Occipital lobe (tissue), 2 donors: ENCODE results near the gene PLCH2. TPM values are rescaled to one million over a fixed set of nuclear protein-coding genes. Genes with fewer than 3 reads are reported as not detected.

Experiments
- DNase-seq: peaks from one replicate; lab custom pipeline; 2025; lab: John Stamatoyannopoulos, UW
- total RNA-seq: library from RNA; depleted of rRNA; stranded (reverse); fragments of >200 nt; gene quantifications from one replicate; pipeline ENCODE4 v1.2.3, GENCODE V29; 2014

The PLCH2 gene
- total RNA-seq, 1 donor from 2014 or later = 4.2 TPM

DNA sequence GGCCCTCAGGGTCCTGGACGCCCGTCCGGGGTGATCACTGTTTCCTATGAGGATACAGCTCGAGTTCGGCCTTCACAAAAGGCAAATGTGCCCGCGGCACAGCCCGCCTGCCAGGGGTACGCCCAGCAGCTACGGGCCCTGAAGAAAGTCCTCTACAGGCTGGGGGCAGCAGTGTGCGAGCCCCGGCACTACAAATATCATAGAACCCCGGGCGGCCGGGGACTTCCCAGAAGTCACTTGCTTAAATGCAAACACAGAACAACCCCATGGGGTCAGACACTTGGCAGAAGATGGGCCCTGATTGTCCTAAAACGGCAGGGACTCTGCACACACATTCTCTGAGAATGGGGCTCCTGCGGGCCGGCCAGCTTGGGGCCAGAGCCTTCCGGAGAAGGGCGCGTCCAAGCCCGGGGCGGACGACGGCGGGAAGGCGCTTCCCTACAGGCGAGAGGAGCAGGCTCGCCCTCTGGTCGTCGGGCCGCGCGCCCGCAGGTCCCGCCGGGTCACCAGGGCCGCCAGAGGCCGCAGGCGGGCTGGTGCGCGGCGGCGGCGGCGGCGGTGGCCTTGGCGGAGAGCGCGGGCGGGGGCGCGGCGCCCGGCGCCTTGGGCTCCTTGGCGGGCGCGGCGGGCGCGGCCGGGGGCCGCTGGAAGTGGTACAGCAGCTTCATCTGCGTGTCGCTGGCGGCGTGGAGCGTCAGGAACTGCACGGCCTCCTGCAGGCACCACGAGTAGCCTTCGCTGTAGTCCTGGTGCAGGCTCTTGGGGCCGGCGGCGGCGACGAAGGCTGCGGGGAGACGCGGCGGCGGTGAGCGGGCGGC, 53.1 kb downstream of the PLCH2 start:
- no peak for DNase-seq

GRCh38 chr1:2529784-2530512, 53.9 kb downstream of the PLCH2 start, which contains the start of gene HES5:
HES5 (minus strand) TSS chr1:2530263; CDS start chr1:2530164, 99 bp downstream.
- DNase-seq = no peak

DNA sequence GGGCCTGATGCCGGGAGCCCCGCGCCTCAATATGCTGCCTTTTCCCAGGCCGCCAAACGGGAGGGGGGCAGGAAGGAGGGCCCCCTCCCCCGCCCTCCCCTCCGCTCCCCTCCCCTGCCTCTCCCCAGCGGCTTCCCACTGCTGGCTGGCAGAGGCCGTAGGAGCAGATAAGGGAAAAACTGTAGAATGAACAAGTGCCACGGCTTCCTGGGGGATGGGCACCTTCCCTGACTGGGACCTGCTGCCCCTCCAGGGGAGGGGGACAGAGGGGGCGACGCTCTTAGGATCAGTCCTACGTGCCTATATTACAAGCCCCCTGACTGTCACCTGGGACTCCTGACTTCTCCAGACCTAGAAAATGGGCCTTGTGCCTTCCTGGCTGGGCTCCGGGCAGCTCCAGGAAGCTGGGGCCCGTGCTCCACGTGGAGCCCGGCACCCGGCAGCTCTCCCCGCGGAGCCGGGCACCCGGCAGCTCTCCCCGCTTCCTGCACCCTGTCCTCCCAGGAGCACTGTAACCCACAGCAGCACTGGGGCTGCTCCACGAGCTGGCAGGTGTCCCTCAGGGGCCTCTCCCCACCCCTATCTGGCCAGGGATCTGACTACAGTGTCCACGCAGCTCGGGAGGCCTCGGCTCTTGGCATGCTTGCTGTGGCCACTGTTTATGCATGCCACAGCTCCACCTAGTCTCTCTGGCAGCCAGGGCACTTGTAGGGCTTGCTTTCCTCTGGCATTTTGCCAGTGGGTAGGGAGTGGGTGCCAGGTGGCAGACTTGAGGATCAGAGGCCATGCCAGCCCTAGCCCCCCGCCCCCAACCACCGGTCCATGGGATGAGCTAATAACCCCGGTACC, 54.6 kb downstream of the PLCH2 start:
- DNase-seq = no peak

- DNase-seq = no peak
These were observed 56.5 kb downstream of the PLCH2 start for GRCh38 chr1:2532485-2533160.

DNA sequence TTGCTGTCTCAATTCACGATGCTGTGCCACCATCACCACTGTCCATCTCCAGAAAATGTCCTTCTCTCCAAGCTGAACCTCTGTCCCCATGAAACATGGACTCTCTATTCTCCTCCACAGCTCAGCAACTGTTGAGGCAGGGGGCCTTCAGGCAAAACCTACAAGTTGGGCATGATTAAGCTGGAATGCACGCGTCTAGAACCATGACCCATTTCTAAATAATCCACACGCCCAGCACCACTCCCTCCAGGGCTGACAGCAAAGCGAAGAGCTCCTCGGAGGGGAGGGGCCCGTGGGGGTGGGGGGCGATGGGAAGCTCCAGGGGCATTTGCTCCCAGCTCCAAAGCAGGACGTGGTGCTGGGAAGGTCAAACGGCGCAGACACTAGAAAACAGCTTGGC, 57.3 kb downstream of the PLCH2 start:
- no peak for DNase-seq

- no peak for DNase-seq
These were observed 58.2 kb downstream of the PLCH2 start for GRCh38 chr1:2534315-2534686.

DNA sequence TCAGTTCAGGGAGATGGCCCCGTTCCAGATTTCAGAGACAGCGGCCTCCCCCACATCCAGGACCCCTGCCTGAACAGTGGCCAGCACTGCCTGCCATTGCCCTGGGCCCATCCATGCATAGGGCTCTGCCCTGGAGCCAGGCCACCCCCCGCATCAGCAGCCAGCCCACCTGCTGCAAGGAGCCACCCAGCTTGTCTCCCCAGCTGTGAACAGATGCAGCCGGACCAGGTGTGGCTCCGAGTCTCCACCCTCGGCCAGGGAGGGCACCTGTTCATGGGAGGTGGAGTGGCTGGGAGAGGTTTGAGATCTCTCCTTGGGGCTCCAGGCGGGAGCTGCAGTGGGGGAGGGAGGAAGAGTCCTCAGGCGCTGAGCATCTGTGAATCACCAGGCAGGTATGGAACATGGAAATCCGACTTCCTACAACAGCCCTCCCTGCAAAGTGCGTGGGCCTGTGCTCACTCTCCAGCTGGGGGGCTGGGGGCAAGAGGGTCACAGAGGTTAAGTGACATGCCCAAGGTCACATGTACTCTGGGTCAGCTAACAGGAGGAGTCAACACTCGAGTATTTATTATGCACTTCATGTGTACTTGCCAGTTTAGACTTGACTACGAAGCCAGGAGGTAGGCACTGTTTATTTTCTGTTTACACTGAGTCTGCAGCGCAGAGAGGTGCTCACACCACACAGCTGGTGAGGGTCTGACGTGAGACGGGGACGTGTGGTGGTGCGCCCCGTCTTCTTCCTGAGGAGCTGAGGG, 58.8 kb downstream of the PLCH2 start:
- no peak for DNase-seq

GRCh38 chr1:2535455-2535854, 59.4 kb downstream of the PLCH2 start:
- DNase-seq = no peak

- no peak for DNase-seq
These were observed 59.9 kb downstream of the PLCH2 start for GRCh38 chr1:2535981-2536380.

- DNase-seq = no peak
These were observed 61.7 kb downstream of the PLCH2 start for GRCh38 chr1:2537784-2538115.

DNA sequence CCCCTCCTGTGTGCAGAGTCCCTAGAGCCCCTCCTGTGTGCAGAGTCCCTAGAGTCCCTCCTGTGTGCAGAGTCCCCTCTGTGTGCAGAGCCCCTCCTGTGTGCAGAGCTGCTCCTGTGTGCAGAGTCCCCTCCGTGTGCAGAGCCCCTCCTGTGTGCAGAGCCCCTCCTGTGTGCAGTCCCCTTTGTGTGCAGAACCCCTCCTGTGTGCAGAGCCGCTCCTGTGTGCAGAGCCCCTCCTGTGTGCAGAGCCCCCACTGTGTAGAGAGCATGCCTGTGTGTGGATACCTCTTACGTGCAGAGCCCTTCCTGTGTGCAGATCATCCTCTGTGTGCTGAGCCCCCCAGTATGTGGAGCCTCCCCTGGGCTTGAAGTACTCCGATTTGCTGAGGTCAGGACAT, 62.3 kb downstream of the PLCH2 start:
- no peak for DNase-seq

- DNase-seq = no peak
These were observed 62.8 kb downstream of the PLCH2 start for GRCh38 chr1:2538872-2539271.

GRCh38 chr1:2539312-2539907, 63.3 kb downstream of the PLCH2 start:
- DNase-seq = no peak

- DNase-seq = no peak
These were observed 64.9 kb downstream of the PLCH2 start for GRCh38 chr1:2540816-2541492.

GRCh38 chr1:2541619-2542245, 65.6 kb downstream of the PLCH2 start:
- DNase-seq = no peak

DNA sequence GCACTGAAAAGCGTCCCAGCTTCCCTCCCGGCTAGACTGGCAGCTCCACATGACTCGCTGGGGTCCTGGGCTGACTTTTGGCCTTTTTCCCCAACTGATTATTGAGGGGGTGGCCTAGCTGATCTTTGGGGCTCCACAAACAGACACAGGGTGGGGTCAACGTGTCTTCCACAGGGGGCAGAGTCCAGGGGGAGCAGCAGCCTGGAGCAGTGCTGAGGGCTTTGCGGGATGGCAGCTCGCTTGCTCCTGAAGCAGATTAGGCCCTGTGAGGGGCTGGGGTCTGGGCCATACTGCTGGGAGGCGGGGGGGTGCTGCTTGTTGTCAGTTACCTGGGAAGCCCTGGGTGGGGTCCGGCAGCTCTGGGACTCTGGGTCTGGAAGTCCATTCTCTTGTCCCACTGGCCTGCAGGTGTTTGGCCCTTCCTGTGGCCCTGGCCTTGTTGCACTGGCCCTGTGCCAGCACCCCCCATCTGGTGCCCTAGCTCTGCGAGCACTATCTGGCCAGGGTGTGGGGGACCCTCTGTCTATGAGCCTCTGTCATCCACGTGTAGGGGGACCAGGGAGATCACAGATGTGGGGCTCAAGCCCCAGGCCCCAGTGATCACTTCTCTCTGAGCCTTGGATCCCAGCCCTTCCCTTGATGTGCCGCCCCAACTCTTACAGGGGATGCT, 66.3 kb downstream of the PLCH2 start:
- DNase-seq = no peak

DNA sequence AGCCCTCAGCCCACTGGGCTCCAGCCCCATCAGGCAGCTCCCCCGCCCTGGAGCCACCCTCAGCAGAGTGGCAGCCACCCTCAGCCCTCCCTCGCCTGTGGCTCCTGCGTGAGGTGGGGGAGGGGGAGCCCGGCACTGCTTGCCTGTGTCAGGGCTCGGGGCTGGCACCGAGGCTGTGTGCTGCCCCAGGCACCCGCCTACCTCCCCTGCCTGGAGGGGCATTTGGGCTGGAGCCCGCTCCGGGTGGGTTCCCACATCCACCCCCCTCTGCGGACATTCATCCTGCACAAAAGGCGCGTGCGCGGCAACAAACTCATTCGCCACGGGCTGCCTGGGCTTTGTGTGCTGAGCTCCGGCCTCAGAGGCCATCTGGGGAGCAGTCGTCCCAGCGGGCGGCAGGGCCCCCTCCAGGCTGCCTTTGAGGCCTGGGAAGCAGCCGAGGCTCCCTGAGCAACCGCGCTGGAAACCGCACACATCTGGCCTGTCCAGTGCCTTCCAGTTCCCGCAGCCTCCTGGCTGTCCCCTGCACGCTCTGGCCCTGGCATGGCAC, 67.5 kb downstream of the PLCH2 start:
- DNase-seq = peak; percentile 25

DNA sequence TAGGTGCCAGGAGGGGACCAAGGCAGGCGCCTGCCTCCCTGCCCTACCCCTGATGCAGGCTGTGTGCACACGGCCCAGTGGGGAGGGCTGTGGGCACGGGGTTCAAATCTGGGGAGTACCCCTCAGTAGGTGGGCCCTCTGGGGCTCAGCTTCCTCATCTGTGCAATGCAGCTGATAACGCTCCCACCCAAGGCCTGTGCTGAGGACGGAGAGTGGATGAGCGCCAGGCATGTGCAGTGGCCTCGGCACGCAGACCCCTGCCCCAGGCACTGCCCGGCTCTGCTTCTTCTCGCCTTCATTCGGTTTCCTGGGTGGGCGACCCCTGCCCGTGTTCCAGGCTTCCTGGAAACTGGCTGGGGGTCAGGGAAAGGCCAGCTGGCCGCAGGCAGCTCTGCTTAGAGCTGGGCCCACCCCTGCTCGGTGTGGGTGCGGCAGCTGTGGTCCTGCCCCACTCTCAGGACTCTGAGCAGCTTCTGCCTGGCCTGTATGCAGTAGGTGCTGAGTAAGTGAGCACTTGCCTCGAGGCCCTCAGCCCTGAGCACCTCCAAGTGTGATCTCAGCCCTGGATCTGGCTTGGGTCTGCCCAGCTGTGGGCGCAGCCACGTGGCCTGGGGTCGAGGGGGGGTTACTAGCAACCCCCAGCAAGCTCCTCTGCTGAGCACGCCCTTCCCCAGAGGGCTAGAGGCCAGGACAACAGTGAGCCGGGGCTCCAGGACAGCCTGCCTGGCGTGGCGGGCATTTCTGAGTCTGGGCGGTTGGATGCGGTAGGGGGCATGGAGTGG, 68.2 kb downstream of the PLCH2 start:
- DNase-seq = no peak
